GM19395 (cell line): Measurements from ENCODE around the gene UTP14A.
A peak's percentile ranks its signal among the peaks of the same experiment; 100 is the strongest.

Source experiments
- ATAC-seq: cut with Tn5 transposase; IDR thresholded peaks from one replicate; pipeline ENCODE4 v1.9.1; 2021; ENCODE audit warnings: mild to moderate bottlenecking, moderate library complexity; ENCODE audit not compliant: unreplicated experiment

UTP14A gene

DNA sequence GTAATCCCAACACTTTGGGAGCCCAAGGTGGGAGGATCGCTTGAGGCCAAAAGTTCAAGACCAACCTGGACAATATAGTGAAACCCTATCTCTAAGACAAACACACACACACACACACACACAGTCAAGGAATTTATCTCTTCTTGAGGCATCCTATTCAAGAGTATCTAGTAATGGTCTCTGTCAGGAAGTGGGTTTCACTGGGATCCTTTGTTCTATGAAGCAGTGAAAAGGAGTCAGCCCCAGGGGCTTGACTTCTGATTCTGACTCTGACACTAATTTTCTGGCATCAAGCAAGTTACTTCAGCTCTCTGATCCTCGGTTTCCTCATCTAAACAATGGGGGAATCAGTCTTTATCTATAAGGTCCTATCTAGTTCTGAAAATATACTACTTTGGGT, 34.8 kb downstream of the UTP14A start:
- no peak for ATAC-seq

- ATAC-seq, result no peak
These were observed 39.2 kb downstream of the UTP14A start for GRCh38 chrX:129945131-129945530.

DNA sequence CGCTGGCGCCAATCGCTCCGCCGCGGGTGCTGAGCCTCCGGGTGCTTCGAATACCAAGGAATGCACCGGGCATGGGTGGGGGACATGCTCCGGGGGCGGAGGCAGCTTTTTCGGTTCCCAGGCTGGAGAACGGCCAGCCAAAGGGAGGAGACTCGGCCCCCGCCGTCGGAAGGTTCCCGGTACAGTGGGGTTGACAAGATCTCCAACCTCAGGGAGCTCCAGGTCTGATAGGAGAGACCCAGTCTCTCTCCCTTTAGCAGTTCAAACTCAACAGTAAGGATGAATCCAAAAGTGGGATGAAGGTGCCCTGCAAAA, 47.3 kb downstream of the UTP14A start:
- ATAC-seq, result no peak

GRCh38 chrX:129953881-129954280, 47.9 kb downstream of the UTP14A start:
- ATAC-seq, result no peak

DNA sequence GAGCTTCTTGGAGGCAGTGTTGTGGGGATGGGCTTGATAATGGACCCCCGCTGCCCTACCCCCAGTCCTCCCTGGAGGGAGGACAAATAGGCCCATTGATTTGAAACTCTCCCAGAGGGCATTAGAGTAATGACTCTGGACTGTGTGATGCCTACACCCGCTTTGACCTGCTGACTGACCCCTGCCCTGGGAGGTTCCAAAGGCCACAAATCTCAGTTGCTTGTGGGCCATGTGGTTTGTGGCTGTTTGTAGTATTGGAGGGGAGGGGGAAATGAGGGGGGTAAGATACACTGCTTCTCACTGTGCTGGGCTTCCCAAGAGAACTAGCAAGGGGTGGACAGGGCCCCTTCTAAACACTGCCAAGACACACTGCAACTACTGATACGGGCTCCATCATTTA, 48.8 kb downstream of the UTP14A start:
- ATAC-seq, result no peak

DNA sequence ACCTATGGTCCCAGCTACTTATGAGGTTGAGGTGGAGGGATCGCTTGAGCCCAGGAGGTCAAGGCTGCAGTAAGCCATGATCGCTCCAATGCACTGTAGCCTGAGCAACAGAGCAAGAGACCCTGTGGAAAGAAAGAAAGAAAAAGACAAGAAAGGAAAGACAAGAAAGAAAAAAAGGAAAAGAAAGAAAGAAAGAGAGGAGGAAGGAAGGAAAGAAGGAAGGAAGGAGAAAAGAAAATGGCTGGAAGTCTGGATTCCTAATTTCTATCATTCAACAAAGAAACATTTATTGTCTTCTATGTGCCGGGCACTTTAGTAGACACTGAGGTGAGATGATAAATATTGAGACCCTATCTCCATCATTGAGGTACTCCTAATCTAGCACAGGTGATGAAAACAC, 49.7 kb downstream of the UTP14A start:
- no peak for ATAC-seq

DNA sequence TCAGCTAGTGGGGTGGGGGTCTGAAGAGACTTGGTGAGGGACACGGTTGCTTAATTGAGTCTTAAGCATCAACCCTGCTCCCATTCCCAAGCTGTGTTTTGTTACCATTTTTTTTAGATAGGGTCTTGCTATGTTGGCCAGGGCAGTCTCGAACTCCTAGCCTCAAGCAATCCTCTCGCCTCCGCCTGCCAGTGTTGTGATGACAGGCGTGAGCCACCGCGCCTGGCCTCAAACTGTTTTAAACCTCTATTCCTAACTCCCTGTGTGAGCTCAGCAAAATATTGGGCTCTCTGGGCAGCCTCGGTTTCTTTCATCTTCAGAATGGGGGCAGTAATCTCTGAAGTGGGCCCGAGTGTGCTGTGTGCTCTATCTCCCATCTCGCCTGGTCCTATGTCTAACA, 50.2 kb downstream of the UTP14A start:
- ATAC-seq, result no peak

GRCh38 chrX:129956765-129957164, 50.8 kb downstream of the UTP14A start:
- peak; percentile 2 for ATAC-seq

- peak; percentile 66 for ATAC-seq
These were observed 51.5 kb downstream of the UTP14A start for GRCh38 chrX:129957241-129958082.

DNA sequence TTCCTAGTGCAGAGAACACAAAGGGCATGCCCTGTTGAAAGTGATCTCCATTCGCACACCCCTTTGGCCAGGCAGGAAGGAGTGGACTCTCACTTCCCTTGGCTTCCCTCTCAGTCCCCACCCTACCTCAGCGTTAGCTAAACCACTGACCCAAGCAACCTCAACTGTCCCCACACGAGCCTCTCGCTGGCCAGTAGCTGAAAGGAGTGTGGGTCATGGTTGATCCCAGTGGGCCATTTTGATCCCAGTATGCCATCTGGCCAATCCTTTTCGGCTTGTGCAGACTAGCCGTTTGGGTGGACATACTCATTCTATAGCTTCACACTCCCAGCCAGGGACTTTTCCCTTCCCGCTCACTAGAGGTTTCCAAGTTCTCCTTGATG, 52.1 kb downstream of the UTP14A start:
- ATAC-seq, result no peak

GRCh38 chrX:129958814-129959492, 53.0 kb downstream of the UTP14A start:
- ATAC-seq, result no peak

- no peak for ATAC-seq
These were observed 53.5 kb downstream of the UTP14A start for GRCh38 chrX:129959493-129959832.

DNA sequence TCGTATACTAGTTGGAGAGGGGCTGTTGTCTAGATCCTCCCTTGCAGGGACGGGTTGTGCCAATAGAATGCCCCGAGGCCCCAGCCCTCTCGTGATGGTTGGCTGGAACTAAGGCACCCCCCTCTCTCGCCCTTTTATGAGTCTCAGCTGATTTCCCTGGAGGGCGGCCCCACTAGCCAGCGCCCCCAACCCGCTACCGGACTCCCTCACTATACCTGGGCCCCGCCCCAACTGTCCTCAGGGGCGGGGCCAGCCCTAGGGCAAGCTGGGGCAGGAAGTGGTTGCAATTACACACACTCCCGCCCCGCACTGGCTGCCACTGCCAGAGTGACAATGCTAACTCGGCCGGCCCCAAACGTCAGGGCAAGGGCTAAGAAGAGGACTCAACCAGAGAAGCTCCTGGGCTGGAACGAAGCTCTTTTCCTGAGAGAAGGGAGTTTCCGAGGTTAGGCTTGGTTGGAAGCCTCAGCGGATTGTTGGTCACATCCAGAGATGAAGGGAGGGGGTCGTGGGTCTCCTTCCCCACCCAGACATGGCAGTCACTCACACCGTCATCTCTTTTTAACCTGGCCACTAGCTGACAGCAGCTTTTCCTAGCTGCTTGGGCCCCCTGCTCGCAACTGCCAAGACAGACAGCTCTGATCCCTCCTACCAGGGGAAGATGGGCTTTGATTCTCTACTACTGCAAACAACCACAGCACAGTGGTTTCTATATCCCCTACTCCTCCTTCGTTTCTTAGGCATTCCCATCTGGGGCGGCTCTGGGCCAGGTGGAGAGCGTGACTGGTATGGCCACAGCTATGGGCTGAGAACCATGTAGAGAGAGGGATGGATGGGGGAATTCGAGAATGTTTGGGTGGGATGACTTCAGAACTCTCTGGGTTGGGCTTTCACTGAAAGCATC, 55.5 kb downstream of the UTP14A start:
- peak; percentile 82 for ATAC-seq

- no peak for ATAC-seq
These were observed 57.8 kb downstream of the UTP14A start for GRCh38 chrX:129963729-129964128.

DNA sequence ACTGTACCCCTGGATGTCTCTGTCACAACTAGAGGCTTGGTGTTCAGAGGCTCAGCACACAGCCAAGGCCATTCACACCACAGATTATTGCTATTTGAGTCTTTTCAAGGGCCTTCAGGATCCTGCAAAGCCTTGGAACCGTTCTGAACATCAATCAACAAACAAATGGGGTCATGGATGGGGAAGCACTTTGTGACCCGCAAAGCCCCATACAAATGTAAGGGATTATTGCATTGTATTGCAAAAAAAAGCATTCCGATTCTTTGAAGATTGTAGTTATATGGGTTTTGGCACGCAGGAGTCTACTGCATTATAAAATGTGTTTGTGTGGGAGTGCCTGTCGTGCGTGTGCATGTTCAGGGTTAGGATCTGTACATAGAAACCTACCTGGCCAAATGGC, 59.2 kb downstream of the UTP14A start:
- no peak for ATAC-seq

GRCh38 chrX:129968968-129969367, 63.0 kb downstream of the UTP14A start:
- no peak for ATAC-seq

- no peak for ATAC-seq
These were observed 70.5 kb downstream of the UTP14A start for GRCh38 chrX:129976441-129976840.
